HCT116 (cell line): ENCODE measurements around the gene EPS8. TPM values are rescaled to one million over a fixed set of nuclear protein-coding genes. Genes with fewer than 3 reads are reported as not detected.
"Not testable (repeated sequence)": the region's sequence is repeated elsewhere in the genome, so short reads cannot be mapped to it uniquely, and the experiment has no call there.

Experiments
- ATAC-seq: fragments of 200-7000 bp; cut with Tn5 transposase; 2 replicates; pipeline ENCODE4 v1.9.1; 2020; ENCODE audit warnings: mild to moderate bottlenecking, moderate library complexity
- BruUV-seq: library from RNA; stranded (reverse); fragments of 400-500 nt; replicated peaks from 2 replicates; lab custom pipeline; 2021; lab: Mats Ljungman, UMichigan
- CTCF ChIA-PET: fragments of 300-600 bp; sonication (Branson Sonifier 250); formaldehyde crosslinking; loops from one replicate; lab custom pipeline; 2021; ENCODE audit warnings: antibody characterized with exemption; lab: Charles Lee
- POLR2A ChIA-PET: fragments of 300-600, 350-600 bp; sonication (Branson Sonifier 250); formaldehyde crosslinking; loops from one replicate; lab custom pipeline; 2021; ENCODE audit warnings: antibody characterized with exemption; lab: Charles Lee
- RAD21 ChIA-PET, 2 experiments: fragments of 300-600 bp; sonication (Branson Sonifier 250); formaldehyde crosslinking; loops; one replicate each; lab custom pipeline; 2023; ENCODE audit warnings: low total read pairs in 2 of 2; ENCODE audit not compliant: uncharacterized antibody in 2 of 2, unreplicated experiment in 2 of 2, low non-redundant PET in 1 of 2; lab: Charles Lee
- DNase-seq: peaks from one replicate; pipeline ENCODE4 v3.0.0-alpha.2; 2010; ENCODE audit warnings: low read depth, low spot score
- H2AFZ ChIP-seq: fragments of 200-600 bp; shearing (Covaris generic), sonication (generic); 2 replicates; pipeline ENCODE4 v1.6.1; 2017; ENCODE audit warnings: low read depth, mixed run types, mixed read lengths, antibody characterized with exemption, low read length; ENCODE audit not compliant: poor library complexity, severe bottlenecking
- H3K27ac ChIP-seq: 2 replicates; pipeline ENCODE4 v1.5.1; 2012; ENCODE audit warnings: low read depth, low read length
- H3K27me3 ChIP-seq: fragments of 200-600 bp; sonication (generic); 2 replicates; pipeline ENCODE4 v1.6.1; 2016; ENCODE audit warnings: mixed run types, low read length, mixed read lengths; ENCODE audit not compliant: insufficient read depth
- H3K36me3 ChIP-seq, 2 experiments: fragments of 200-500 bp in 1 of 2; fragments of 200-600 bp in 1 of 2; sonication (Bioruptor generic) in 1 of 2; sonication (generic) in 1 of 2; 2 replicates each; pipeline versions ENCODE4 v1.5.1 to v1.6.1; 2014 to 2016; ENCODE audit warnings: low read length in 2 of 2, inconsistent platforms in 1 of 2, mixed read lengths in 1 of 2, mixed run types in 1 of 2; ENCODE audit not compliant: insufficient read depth in 2 of 2, control insufficient read depth in 1 of 2
- H3K4me1 ChIP-seq, 2 experiments: fragments of 200-600 bp in 1 of 2; sonication (generic) in 1 of 2; 2 replicates each; pipeline versions ENCODE4 v1.5.1 to v1.6.1; 2012 to 2017; ENCODE audit warnings: low read length in 2 of 2, inconsistent platforms in 1 of 2, mild to moderate bottlenecking in 1 of 2, mixed read lengths in 1 of 2, mixed run types in 1 of 2, moderate library complexity in 1 of 2; ENCODE audit not compliant: insufficient read depth in 2 of 2, control insufficient read depth in 1 of 2
- H3K4me2 ChIP-seq: fragments of 200-600 bp; sonication (generic); 2 replicates; pipeline ENCODE4 v1.6.1; 2017; ENCODE audit warnings: mixed run types, low read length, mixed read lengths
- H3K4me3 ChIP-seq, 2 experiments: fragments of 200-600 bp in 1 of 2; sonication (generic) in 1 of 2; replicated peaks in 1 of 2; 2 replicates each; pipeline ENCODE4 v1.5.1; 2011 to 2016; ENCODE audit warnings: low read length in 2 of 2, control low read depth in 1 of 2, low read depth in 1 of 2, mild to moderate bottlenecking in 1 of 2, mixed read lengths in 1 of 2, mixed run types in 1 of 2
- H3K79me2 ChIP-seq: fragments of 200-600 bp; sonication (generic); 2 replicates; pipeline ENCODE4 v1.6.1; 2017; ENCODE audit warnings: mild to moderate bottlenecking, mixed run types, low read length, moderate library complexity, mixed read lengths; ENCODE audit not compliant: insufficient read depth
- H3K9ac ChIP-seq: fragments of 200-600 bp; sonication (generic); 2 replicates; pipeline ENCODE4 v1.6.1; 2016; ENCODE audit warnings: low read length, mixed read lengths
- H3K9me2 ChIP-seq: fragments of 200-600 bp; sonication (generic), shearing (Covaris generic); 2 replicates; pipeline ENCODE4 v1.6.1; 2017; ENCODE audit warnings: mixed run types, mild to moderate bottlenecking, moderate library complexity; ENCODE audit not compliant: insufficient read depth
- H3K9me3 ChIP-seq, 2 experiments: fragments of 200-500 bp in 1 of 2; fragments of 200-600 bp in 1 of 2; sonication (Bioruptor generic) in 1 of 2; sonication (generic) in 1 of 2; 2 replicates each; pipeline ENCODE4 v1.6.1; 2014 to 2017; ENCODE audit warnings: low read length in 2 of 2, mixed read lengths in 2 of 2, inconsistent platforms in 1 of 2, low read depth in 1 of 2, mild to moderate bottlenecking in 1 of 2, mixed run types in 1 of 2, moderate library complexity in 1 of 2; ENCODE audit not compliant: control insufficient read depth in 1 of 2, insufficient read depth in 1 of 2
- H4K20me1 ChIP-seq: fragments of 200-600 bp; sonication (generic), shearing (Covaris generic); 2 replicates; pipeline ENCODE4 v1.6.1; 2017; ENCODE audit warnings: mixed run types, mild to moderate bottlenecking, moderate library complexity; ENCODE audit not compliant: insufficient read depth
- CTCF ChIP-seq, 3 experiments: fragments of 200-600 bp in 1 of 3; sonication (generic) in 1 of 3; IDR thresholded peaks in 2 of 3; conservative IDR thresholded peaks in 1 of 3; 2 replicates each; pipeline ENCODE4 v1.5.1; 2012 to 2017; ENCODE audit warnings: low read depth in 2 of 3, low read length in 2 of 3, antibody characterized with exemption in 1 of 3, borderline replicate concordance in 1 of 3, control low read depth in 1 of 3, mild to moderate bottlenecking in 1 of 3, mixed read lengths in 1 of 3, mixed run types in 1 of 3, moderate library complexity in 1 of 3; ENCODE audit not compliant: insufficient read depth in 1 of 3
- EZH2 ChIP-seq: fragments of 200-600 bp; sonication (generic); IDR thresholded peaks from 2 replicates; pipeline ENCODE4 v1.6.1; 2017; ENCODE audit warnings: antibody characterized with exemption, mixed run types
- JUND ChIP-seq: IDR thresholded peaks from 2 replicates; pipeline ENCODE4 v1.6.1; 2012
- MAX ChIP-seq: IDR thresholded peaks from 2 replicates; pipeline ENCODE4 v1.6.1; 2012
- SP1 ChIP-seq: IDR thresholded peaks from 2 replicates; pipeline ENCODE4 v1.6.1; 2012; ENCODE audit warnings: low read depth
- TCF7L2 ChIP-seq: IDR thresholded peaks from 2 replicates; pipeline ENCODE4 v1.7.0; 2011; ENCODE audit warnings: borderline replicate concordance, inconsistent platforms; ENCODE audit not compliant: insufficient read depth, insufficient read length; ENCODE audit errors: extremely low read depth
- ZFX ChIP-seq: fragments of 450-650 bp; IDR thresholded peaks from 2 replicates; pipeline ENCODE4 v1.6.1; 2017
- intact Hi-C: fragments of 100-400 bp; cut with micrococcal nuclease; formaldehyde crosslinking; loops from 2 replicates; pipeline ENCODE4 v1.10.0; 2022
- total RNA-seq: library from RNA; stranded (reverse); gene quantifications from one replicate; pipeline ENCODE4 v1.2.1, GENCODE V29; 2021; ENCODE audit not compliant: unreplicated experiment

The EPS8 gene
- total RNA-seq, 1 experiment from 2014 or later = 49.9 TPM

- TF ChIP-seq TCF7L2 (no peak), MAX (no peak), JUND (no peak), ZFX (no peak), SP1 (no peak)
These were observed 168.2 kb downstream of the EPS8 start (continued) for GRCh38 chr12:15620741-15621539.

- H3K79me2 ChIP-seq, H3K27ac ChIP-seq, intact Hi-C loops, RAD21 ChIA-PET, H3K4me2 ChIP-seq, H3K4me3 ChIP-seq, H3K36me3 ChIP-seq, H3K9me3 ChIP-seq, ATAC-seq, H3K9me2 ChIP-seq, H3K9ac ChIP-seq, POLR2A ChIA-PET, H3K27me3 ChIP-seq, BruUV-seq, H3K4me1 ChIP-seq, H4K20me1 ChIP-seq, DNase-seq, H2AFZ ChIP-seq: not testable (repeated sequence)
- CTCF ChIA-PET = interaction anchor here (0.9 kb wide), 1 partner anchor 32 kb away, joined by 3 read pairs; no protein-coding TSS in a partner anchor
These were observed 172.7 kb downstream of the EPS8 start for GRCh38 chr12:15616495-15616894.

- ChIA-PET RAD21 (no interaction called here), POLR2A (no interaction called here), CTCF (interaction anchor here (0.6 kb wide), 1 partner anchor 1304 kb away, joined by 3 read pairs; no protein-coding TSS in a partner anchor)
- TF ChIP-seq TCF7L2 (no peak), EZH2 (no peak), CTCF (IDR thresholded peaks at IDR 0.05 in 2 of 3, conservative IDR thresholded peaks at IDR 0.05 in 1 of 3; ENCODE audit: borderline replicate concordance in 1 of 3, insufficient read depth in 1 of 3, low read depth in 2 of 3, low read length in 2 of 3) (no peak)
- H3K4me2 ChIP-seq = no peak overlapping the region
- H3K9me3 ChIP-seq = no peaks in the 10 kb centered on the region
- no peaks in the 10 kb centered on the region for H4K20me1 ChIP-seq
- H2AFZ ChIP-seq = no peak overlapping the region
- no peak for DNase-seq
- H3K9me2 ChIP-seq = no peaks in the 10 kb centered on the region
- H3K27me3 ChIP-seq = no peaks in the 10 kb centered on the region
- H3K4me3 ChIP-seq = no peak overlapping the region
- no peaks in the 10 kb centered on the region for H3K4me1 ChIP-seq
- no peak for ATAC-seq
- H3K9ac ChIP-seq = no peak overlapping the region
- H3K79me2 ChIP-seq = no peaks in the 10 kb centered on the region
- no peaks in the 10 kb centered on the region for H3K36me3 ChIP-seq
- no TSS peak for BruUV-seq
- intact Hi-C loops = no loop called here
- H3K27ac ChIP-seq = no peak overlapping the region
These were observed 175.2 kb downstream of the EPS8 start for GRCh38 chr12:15613981-15614380.
